Measurements from ENCODE around the gene KRIT1. TPM values are rescaled to one million over a fixed set of nuclear protein-coding genes. Genes with fewer than 3 reads are reported as not detected.
"Not testable (repeated sequence)": the region's sequence is repeated elsewhere in the genome, so short reads cannot be mapped to it uniquely, and the experiment has no call there.

KRIT1 gene
- total RNA-seq, 2 experiments from 2014 or later = 28.6 to 30.2 TPM

DNA sequence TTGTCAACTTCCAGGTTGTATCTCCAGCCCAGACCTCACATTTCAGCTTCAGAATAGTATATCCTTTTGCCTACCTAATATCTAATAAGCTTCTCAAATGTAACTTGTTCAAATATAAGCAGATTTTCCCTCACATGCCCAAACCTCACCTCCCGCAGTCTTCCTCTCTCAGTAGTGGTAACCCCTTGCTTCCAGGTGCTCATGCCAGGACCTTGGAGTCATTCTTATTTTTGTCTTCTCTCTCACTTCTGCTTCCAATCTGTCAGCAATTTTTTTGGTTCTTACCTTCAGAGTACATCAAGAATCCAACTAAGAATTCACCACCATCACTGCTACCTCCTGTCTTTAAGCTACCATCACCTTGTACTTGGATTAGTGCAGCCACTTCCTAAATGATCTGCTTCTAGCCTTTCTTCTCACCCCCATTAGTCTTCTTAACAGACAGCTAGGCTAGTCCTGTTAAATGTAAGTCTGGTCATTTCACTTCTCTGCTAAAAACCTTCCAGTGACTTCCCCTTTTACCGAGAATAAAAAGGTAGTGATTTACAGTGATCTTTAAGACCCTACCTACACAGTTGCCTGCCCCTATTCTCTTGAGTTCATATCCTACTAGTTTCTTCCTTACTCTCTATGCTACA lies 14.0 kb upstream of the KRIT1 start:
- CTCF ChIA-PET = no interaction called here
- no peak overlapping the region for H3K27ac Mint-ChIP-seq
- no peak for DNase-seq
- ATAC-seq = no peak
- peaks cover 3% of the 10 kb centered on the region for H3K9me3 Mint-ChIP-seq
- intact Hi-C loops (cut with micrococcal nuclease) = no loop called here
- POLR2A ChIA-PET = interaction anchor here (1.1 kb wide), 1 partner anchor 14 kb away, joined by 5 read pairs; the partner anchor contains the start of genes ANKIB1 and KRIT1
- H3K36me3 Mint-ChIP-seq (ENCODE audit: low read depth) = peaks cover 17% of the 10 kb centered on the region
- H3K4me1 Mint-ChIP-seq (ENCODE audit: low read depth) = peaks cover 23% of the 10 kb centered on the region
- TF ChIP-seq CTCF (IDR thresholded peaks at IDR 0.05) = no peak
- no peaks in the 10 kb centered on the region for H3K27me3 Mint-ChIP-seq
- H3K4me3 Mint-ChIP-seq = no peak overlapping the region

DNA sequence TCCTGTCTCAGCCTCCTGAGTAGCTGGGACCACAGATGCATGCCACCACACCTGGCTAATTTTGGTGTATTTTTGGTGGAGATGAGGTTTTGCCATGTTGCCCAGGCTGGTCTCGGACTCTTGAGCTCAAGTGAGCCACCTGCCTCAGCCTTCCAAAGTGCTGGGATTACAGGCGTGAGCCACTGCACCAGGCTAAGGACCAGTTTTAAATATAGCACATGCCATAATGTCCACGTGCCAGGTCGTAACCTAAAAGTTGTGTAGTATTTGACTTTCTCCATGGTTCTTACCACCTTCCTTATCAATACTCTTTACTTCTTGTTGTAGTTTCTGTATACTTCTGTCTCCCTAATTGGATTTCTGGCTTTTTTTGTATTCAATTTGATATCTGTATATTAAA lies 13.3 kb upstream of the KRIT1 start:
- intact Hi-C loops (cut with micrococcal nuclease) = no loop called here
- H3K36me3 Mint-ChIP-seq (ENCODE audit: low read depth) = peaks cover 17% of the 10 kb centered on the region
- POLR2A ChIA-PET = no interaction called here
- no peak overlapping the region for H3K27ac Mint-ChIP-seq
- TF ChIP-seq CTCF (IDR thresholded peaks at IDR 0.05) = no peak
- ATAC-seq (no peak), DNase-seq (no peak)
- H3K4me1 Mint-ChIP-seq (ENCODE audit: low read depth) = peaks cover 24% of the 10 kb centered on the region
- no peak overlapping the region for H3K4me3 Mint-ChIP-seq
- peaks cover 3% of the 10 kb centered on the region for H3K9me3 Mint-ChIP-seq
- CTCF ChIA-PET = no interaction called here
- no peaks in the 10 kb centered on the region for H3K27me3 Mint-ChIP-seq

DNA sequence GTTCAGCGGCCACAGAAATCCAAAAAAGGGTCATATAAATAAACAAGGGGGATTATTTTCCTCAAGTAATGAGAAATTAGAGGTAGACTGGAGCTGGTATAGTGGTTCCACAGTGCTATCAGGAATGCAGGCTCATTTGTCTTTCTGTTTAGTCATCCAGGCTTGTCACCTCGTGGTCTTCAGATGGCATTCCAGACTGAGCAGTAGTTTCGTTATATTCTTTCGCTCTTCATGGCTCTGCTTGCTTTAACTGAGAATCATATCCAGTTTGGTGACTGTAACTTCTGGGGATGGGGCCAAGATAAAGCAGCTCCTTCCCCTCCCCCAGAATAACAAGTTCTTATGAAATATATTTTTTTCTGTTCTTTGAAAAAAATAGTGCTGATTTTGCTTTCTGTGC lies 9.6 kb upstream of the KRIT1 start:
- H3K9me3 Mint-ChIP-seq = peaks cover 3% of the 10 kb centered on the region
- peaks cover 30% of the 10 kb centered on the region for H3K4me1 Mint-ChIP-seq (ENCODE audit: low read depth)
- intact Hi-C loops (cut with micrococcal nuclease) = no loop called here
- ATAC-seq = no peak
- peaks cover 10% of the 10 kb centered on the region for H3K36me3 Mint-ChIP-seq (ENCODE audit: low read depth)
- H3K27me3 Mint-ChIP-seq = no peaks in the 10 kb centered on the region
- no peak overlapping the region for H3K27ac Mint-ChIP-seq
- ChIA-PET POLR2A (interaction anchor here (0.6 to 0.9 kb wide), 2 partner anchors 10 to 76 kb away, joined by 3 read pairs; no protein-coding TSS in a partner anchor), CTCF (no interaction called here)
- TF ChIP-seq CTCF (IDR thresholded peaks at IDR 0.05) = no peak
- no peak for DNase-seq
- H3K4me3 Mint-ChIP-seq = no peak overlapping the region

GRCh38 chr7:92254800-92255199 lies 9.1 kb upstream of the KRIT1 start:
- POLR2A ChIA-PET = interaction anchor here (0.6 kb wide), 1 partner anchor 11 kb away, joined by 3 read pairs; no protein-coding TSS in a partner anchor
- not testable (repeated sequence) for H3K36me3 Mint-ChIP-seq (ENCODE audit: low read depth)

GRCh38 chr7:92253251-92253650 lies 7.5 kb upstream of the KRIT1 start:
- H3K36me3 Mint-ChIP-seq (ENCODE audit: low read depth) = peaks cover 8% of the 10 kb centered on the region
- intact Hi-C loops (cut with micrococcal nuclease) = no loop called here
- ChIA-PET CTCF (no interaction called here), POLR2A (no interaction called here)
- H3K9me3 Mint-ChIP-seq = peaks cover 3% of the 10 kb centered on the region
- H3K27ac Mint-ChIP-seq = no peak overlapping the region
- peaks cover 22% of the 10 kb centered on the region for H3K4me1 Mint-ChIP-seq (ENCODE audit: low read depth)
- DNase-seq (no peak), ATAC-seq (no peak)
- no peak overlapping the region for H3K4me3 Mint-ChIP-seq
- H3K27me3 Mint-ChIP-seq = no peaks in the 10 kb centered on the region
- TF ChIP-seq CTCF (IDR thresholded peaks at IDR 0.05) = no peak

More at GRCh38 chr7:92254800-92255199, 9.1 kb upstream of the KRIT1 start:
- H3K27ac Mint-ChIP-seq; DNase-seq; H3K27me3 Mint-ChIP-seq; H3K9me3 Mint-ChIP-seq; intact Hi-C loops (cut with micrococcal nuclease); ATAC-seq; H3K4me3 Mint-ChIP-seq; CTCF ChIA-PET: not testable (repeated sequence)
- peaks cover 25% of the 10 kb centered on the region for H3K4me1 Mint-ChIP-seq (ENCODE audit: low read depth)
